ENCODE data around the gene CEMP1.
"Not testable (repeated sequence)": the region's sequence is repeated elsewhere in the genome, so short reads cannot be mapped to it uniquely, and the experiment has no call there.

The CEMP1 gene

GRCh38 chr16:2534335-2534734, 3.1 kb upstream of the CEMP1 start:
- FAIRE-seq, result not testable (repeated sequence)

- FAIRE-seq, result no peak
These were observed 2.7 kb upstream of the CEMP1 start for GRCh38 chr16:2533912-2534311.

- FAIRE-seq, result not testable (repeated sequence)
These were observed 2.0 kb upstream of the CEMP1 start for GRCh38 chr16:2533142-2533755.

GRCh38 chr16:2532494-2533141, 1.4 kb upstream of the CEMP1 start:
- FAIRE-seq, result no peak

- FAIRE-seq, result no peak
These were observed 687 bp upstream of the CEMP1 start for GRCh38 chr16:2531696-2532493.

- FAIRE-seq, result no peak
These were observed 434 bp downstream of the CEMP1 start for GRCh38 chr16:2530629-2531318.

GRCh38 chr16:2529961-2530628, 1.1 kb downstream of the CEMP1 start:
- no peak for FAIRE-seq

- no peak for FAIRE-seq
These were observed 1.9 kb downstream of the CEMP1 start for GRCh38 chr16:2529061-2529931.

- no peak for FAIRE-seq
These were observed 2.8 kb downstream of the CEMP1 start for GRCh38 chr16:2528161-2529060.

GRCh38 chr16:2527784-2528100, 3.5 kb downstream of the CEMP1 start:
- no peak for FAIRE-seq

GRCh38 chr16:2527071-2527783, 4.0 kb downstream of the CEMP1 start:
- FAIRE-seq, result no peak

- no peak for FAIRE-seq
These were observed 5.1 kb downstream of the CEMP1 start for GRCh38 chr16:2526135-2526534.

- no peak for FAIRE-seq
These were observed 6.8 kb downstream of the CEMP1 start for GRCh38 chr16:2524339-2524938.

GRCh38 chr16:2523801-2524231, 7.4 kb downstream of the CEMP1 start:
- no peak for FAIRE-seq

GRCh38 chr16:2520784-2521531, 10.2 kb downstream of the CEMP1 start:
- no peak for FAIRE-seq

- no peak for FAIRE-seq
These were observed 11.0 kb downstream of the CEMP1 start, which contains the start of gene AMDHD2 for GRCh38 chr16:2520097-2520783. AMDHD2 (plus strand) TSS chr16:2520371; CDS start chr16:2520459, 88 bp downstream.

GRCh38 chr16:2519711-2520080, 11.5 kb downstream of the CEMP1 start:
- FAIRE-seq, result no peak

All from islet of Langerhans (tissue), 1 donor.